Activated naive CD4-positive, alpha-beta T cell treated with anti-CD3 and anti-CD28 coated beads, Interleukin-2, amount 50 U/mL, for 72 hours (primary cell): ENCODE results near the gene CTNNB1. TPM values are rescaled to one million over a fixed set of nuclear protein-coding genes. Genes with fewer than 3 reads are reported as not detected.

Experiments used
- ATAC-seq, 2 donors: fragments of 150-1000 bp; cut with Tn5 transposase; 2 replicates each; pipeline ENCODE4 v1.10.0; 2021; ENCODE audit warnings: mild to moderate bottlenecking in 2 of 2, moderate library complexity in 2 of 2
- DNase-seq, 2 donors: peaks; one replicate each; pipeline ENCODE4 v3.0.0; 2021 to 2022; ENCODE audit warnings: low spot score in 2 of 2
- H3K27ac Mint-ChIP-seq, 2 donors: one replicate each; pipeline ENCODE4 v1.8.0; 2022; ENCODE audit warnings: mild to moderate bottlenecking in 2 of 2, mixed read lengths in 2 of 2
- H3K36me3 Mint-ChIP-seq, 2 donors: one replicate each; pipeline ENCODE4 v1.8.0; 2022; ENCODE audit warnings: mixed read lengths in 2 of 2
- H3K9me3 Mint-ChIP-seq, 2 donors: one replicate each; pipeline ENCODE4 v1.8.0; 2022; ENCODE audit warnings: mixed read lengths in 2 of 2
- total RNA-seq, 2 donors: library from RNA; stranded (reverse); gene quantifications; one replicate each; pipeline ENCODE4 v1.2.3, GENCODE V29; 2022

Gene CTNNB1
- total RNA-seq, 2 donors from 2014 or later = 125 to 138 TPM

- peaks cover 14 to 48% of the 10 kb centered on the region in 2 donors for H3K36me3 Mint-ChIP-seq
- peak overlapping the region in 1 of 2 donors; percentile 44 for H3K27ac Mint-ChIP-seq
- ATAC-seq = no peak
- no peak for DNase-seq
- H3K9me3 Mint-ChIP-seq = no peaks in the 10 kb centered on the region
Measured at GRCh38 chr3:41234823-41235721, 35.8 kb downstream of the CTNNB1 start.

- Mint-ChIP-seq H3K27ac (peak overlapping the region in 1 of 2 donors; percentile 44), H3K36me3 (peaks cover 14 to 40% of the 10 kb centered on the region in 2 donors), H3K9me3 (no peaks in the 10 kb centered on the region)
- DNase-seq (no peak), ATAC-seq (no peak)
Measured at GRCh38 chr3:41236228-41236627, 36.9 kb downstream of the CTNNB1 start.

GRCh38 chr3:41237907-41238306 is 38.6 kb downstream of the CTNNB1 start:
- ATAC-seq (no peak), DNase-seq (no peak)
- Mint-ChIP-seq H3K9me3 (no peaks in the 10 kb centered on the region), H3K27ac (no peak overlapping the region), H3K36me3 (peaks cover 14 to 37% of the 10 kb centered on the region in 2 donors)

- DNase-seq = no peak
- Mint-ChIP-seq H3K36me3 (peaks cover 14 to 27% of the 10 kb centered on the region in 2 donors), H3K27ac (peak overlapping the region; percentile 25 to 68), H3K9me3 (no peaks in the 10 kb centered on the region)
- ATAC-seq = no peak
Measured at GRCh38 chr3:41239587-41239986, 40.3 kb downstream of the CTNNB1 start.

- ATAC-seq (no peak), DNase-seq (no peak)
- Mint-ChIP-seq H3K9me3 (no peaks in the 10 kb centered on the region), H3K36me3 (peaks cover 14 to 22% of the 10 kb centered on the region in 2 donors), H3K27ac (no peak overlapping the region)
Measured at GRCh38 chr3:41241161-41241560, 41.9 kb downstream of the CTNNB1 start.

- ATAC-seq (no peak), DNase-seq (no peak)
- H3K27ac Mint-ChIP-seq = peak overlapping the region; percentile 28 to 78
- no peaks in the 10 kb centered on the region for H3K9me3 Mint-ChIP-seq
- H3K36me3 Mint-ChIP-seq = peaks cover 14 to 16% of the 10 kb centered on the region in 2 donors
Measured at GRCh38 chr3:41241800-41242571, 42.7 kb downstream of the CTNNB1 start.

GRCh38 chr3:41243183-41243582 is 43.9 kb downstream of the CTNNB1 start:
- Mint-ChIP-seq H3K27ac (no peak overlapping the region), H3K36me3 (peaks cover 5 to 11% of the 10 kb centered on the region in 2 donors), H3K9me3 (no peaks in the 10 kb centered on the region)
- DNase-seq (no peak), ATAC-seq (no peak)

- Mint-ChIP-seq H3K9me3 (no peaks in the 10 kb centered on the region), H3K36me3 (no peaks in the 10 kb centered on the region), H3K27ac (peak overlapping the region; percentile 27 to 34)
- DNase-seq = no peak
- ATAC-seq = peak in 1 of 2 donors; percentile 6
Measured at GRCh38 chr3:41244620-41245336, 45.5 kb downstream of the CTNNB1 start.

- Mint-ChIP-seq H3K27ac (peak overlapping the region in 1 of 2 donors; percentile 49), H3K36me3 (no peaks in the 10 kb centered on the region), H3K9me3 (no peaks in the 10 kb centered on the region)
- ATAC-seq (peak in 1 of 2 donors; percentile 15), DNase-seq (no peak)
Measured at GRCh38 chr3:41247055-41248004, 48.0 kb downstream of the CTNNB1 start.

GRCh38 chr3:41248525-41248924 is 49.2 kb downstream of the CTNNB1 start:
- H3K9me3 Mint-ChIP-seq = no peaks in the 10 kb centered on the region
- ATAC-seq (peak in 1 of 2 donors; percentile 7), DNase-seq (no peak)
- H3K27ac Mint-ChIP-seq = peak overlapping the region in 1 of 2 donors; percentile 49
- H3K36me3 Mint-ChIP-seq = no peaks in the 10 kb centered on the region

GRCh38 chr3:41249318-41249717 is 50.0 kb downstream of the CTNNB1 start:
- Mint-ChIP-seq H3K27ac (no peak overlapping the region), H3K36me3 (no peaks in the 10 kb centered on the region), H3K9me3 (no peaks in the 10 kb centered on the region)
- DNase-seq (no peak), ATAC-seq (peak in 1 of 2 donors; percentile 23)

- DNase-seq = no peak
- no peak overlapping the region for H3K27ac Mint-ChIP-seq
- no peaks in the 10 kb centered on the region for H3K9me3 Mint-ChIP-seq
- no peaks in the 10 kb centered on the region for H3K36me3 Mint-ChIP-seq
- ATAC-seq = no peak
Measured at GRCh38 chr3:41250825-41251224, 51.5 kb downstream of the CTNNB1 start.

GRCh38 chr3:41251593-41251992 is 52.3 kb downstream of the CTNNB1 start:
- Mint-ChIP-seq H3K27ac (no peak overlapping the region), H3K36me3 (no peaks in the 10 kb centered on the region), H3K9me3 (no peaks in the 10 kb centered on the region)
- no peak for DNase-seq
- ATAC-seq = no peak

GRCh38 chr3:41258239-41258800 is 59.0 kb downstream of the CTNNB1 start:
- no peak for ATAC-seq

GRCh38 chr3:41259449-41260062 is 60.3 kb downstream of the CTNNB1 start:
- Mint-ChIP-seq H3K36me3 (no peaks in the 10 kb centered on the region), H3K27ac (no peak overlapping the region), H3K9me3 (no peaks in the 10 kb centered on the region)
- ATAC-seq (no peak), DNase-seq (no peak)

More at GRCh38 chr3:41258239-41258800, 59.0 kb downstream of the CTNNB1 start:
- no peak for DNase-seq
- Mint-ChIP-seq H3K36me3 (no peaks in the 10 kb centered on the region), H3K27ac (no peak overlapping the region), H3K9me3 (no peaks in the 10 kb centered on the region)
